HG03457 (cell line): ENCODE measurements around the gene FGF14.

Experiments
- ATAC-seq: cut with Tn5 transposase; IDR thresholded peaks from one replicate; pipeline ENCODE4 v1.9.1; 2021; ENCODE audit warnings: moderate number of reproducible peaks; ENCODE audit not compliant: unreplicated experiment

The FGF14 gene

GRCh38 chr13:102311901-102312300 lies 89.9 kb downstream of the FGF14 start:
- ATAC-seq: no peak

DNA sequence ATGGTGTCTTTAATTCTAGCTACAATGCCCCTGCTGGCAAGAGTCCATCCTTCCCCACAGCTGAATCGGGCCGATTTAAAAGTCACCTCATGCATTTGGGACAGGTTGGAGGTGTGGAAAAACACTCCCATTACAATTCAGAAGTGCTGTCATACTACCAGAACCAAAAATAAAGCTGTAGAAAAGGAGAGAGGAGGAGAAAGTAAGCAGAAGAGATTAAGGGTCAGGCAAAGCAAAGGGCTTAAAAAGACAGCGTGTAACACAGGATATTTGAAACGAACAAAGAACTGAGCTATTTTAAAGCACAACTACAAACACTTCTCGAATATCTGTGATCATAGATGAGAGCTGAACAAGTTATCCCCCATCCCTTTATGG lies 90.4 kb downstream of the FGF14 start:
- ATAC-seq: no peak

- no peak for ATAC-seq
These were observed 91.0 kb downstream of the FGF14 start for GRCh38 chr13:102310691-102311418.

DNA sequence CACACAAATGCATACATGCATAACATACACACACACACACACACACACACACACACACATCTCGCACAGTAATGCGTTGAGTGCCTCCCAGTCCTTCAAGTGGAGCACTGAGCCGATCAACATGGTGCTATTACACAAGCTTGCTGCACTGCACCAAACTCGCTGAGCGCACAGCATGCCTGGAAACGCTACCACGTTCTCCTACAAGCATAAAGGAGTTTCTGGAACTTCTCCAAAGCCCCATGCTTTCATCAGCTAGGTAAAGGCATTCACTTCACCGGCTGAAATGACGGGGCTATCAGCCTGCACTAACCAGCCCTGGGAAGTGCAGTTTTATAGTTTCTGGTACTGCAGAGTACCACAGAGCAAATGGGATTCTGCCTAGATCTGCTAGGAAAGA lies 92.7 kb downstream of the FGF14 start:
- no peak for ATAC-seq

- no peak for ATAC-seq
These were observed 99.3 kb downstream of the FGF14 start for GRCh38 chr13:102302534-102302933.

GRCh38 chr13:102300379-102300778 lies 101.5 kb downstream of the FGF14 start:
- ATAC-seq: no peak

DNA sequence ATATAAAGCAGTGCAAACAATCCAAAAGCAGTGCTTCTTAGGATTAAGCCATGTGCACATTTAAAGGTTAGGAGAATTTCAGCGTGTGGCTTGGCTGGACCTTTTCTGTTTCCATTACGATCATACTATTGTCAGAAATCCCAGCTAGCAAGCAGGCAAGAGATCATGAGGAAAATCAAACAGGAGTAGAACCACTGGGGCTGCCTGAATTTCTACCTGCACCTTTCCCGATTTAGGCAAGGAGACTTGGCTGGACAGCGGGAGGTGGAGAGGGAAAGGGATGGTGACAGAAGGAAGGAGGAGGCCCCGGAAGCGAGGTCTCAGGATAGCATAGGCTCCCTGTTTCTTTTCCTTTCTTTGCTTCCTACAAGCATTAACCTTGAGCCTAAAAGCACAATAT lies 102.5 kb downstream of the FGF14 start:
- ATAC-seq: no peak

DNA sequence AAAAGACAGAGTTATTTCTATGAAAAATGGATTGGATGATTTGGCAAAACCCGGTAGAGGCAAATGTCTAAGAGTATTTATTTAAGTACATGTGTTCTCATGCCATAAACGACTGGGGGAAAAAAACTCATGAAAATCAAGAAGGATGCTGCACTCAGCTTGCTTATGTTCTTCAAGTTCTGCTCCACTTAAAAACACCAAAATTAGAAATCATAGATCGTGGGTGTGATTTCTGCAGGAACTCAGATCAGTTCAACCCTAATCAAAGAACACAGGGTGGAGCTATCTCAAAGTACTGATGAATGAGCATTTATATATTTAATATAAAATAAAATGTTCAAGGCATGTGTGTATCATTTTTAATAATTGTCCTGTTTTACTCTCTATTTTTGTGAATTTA lies 103.8 kb downstream of the FGF14 start:
- ATAC-seq: no peak

GRCh38 chr13:102295316-102296048 lies 106.4 kb downstream of the FGF14 start:
- no peak for ATAC-seq

DNA sequence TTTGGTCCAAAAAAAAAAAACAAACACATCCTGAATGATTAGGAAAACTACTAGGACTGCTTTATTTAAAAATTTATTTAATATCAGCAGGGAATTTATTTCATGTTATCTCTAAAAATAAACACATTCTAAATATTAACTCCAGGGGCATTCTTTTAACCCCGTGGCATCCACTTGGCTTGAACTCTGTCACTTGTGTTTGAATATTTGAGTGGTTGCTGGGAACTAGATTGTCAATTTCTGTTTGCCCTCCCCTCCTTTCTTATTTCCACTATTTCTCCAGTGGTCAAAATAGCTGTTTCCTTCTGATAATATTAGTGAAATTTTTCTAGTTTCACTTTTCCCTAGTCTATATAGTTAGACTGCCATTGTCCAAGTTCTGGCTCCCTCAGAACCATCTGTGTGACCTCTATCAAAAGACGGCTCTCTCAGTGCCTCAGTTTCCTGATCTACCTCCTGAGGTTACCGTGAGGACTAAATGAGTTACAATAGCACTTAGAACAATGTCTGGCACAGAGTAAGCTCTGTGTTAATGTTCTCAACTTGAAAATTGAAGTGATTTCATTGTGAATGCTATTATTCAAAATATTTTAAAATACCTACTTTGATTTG lies 107.3 kb downstream of the FGF14 start:
- ATAC-seq: no peak

- no peak for ATAC-seq
These were observed 108.1 kb downstream of the FGF14 start for GRCh38 chr13:102293723-102294122.

GRCh38 chr13:102291587-102292218 lies 110.1 kb downstream of the FGF14 start:
- ATAC-seq: no peak

- no peak for ATAC-seq
These were observed 112.2 kb downstream of the FGF14 start for GRCh38 chr13:102289606-102290005.

GRCh38 chr13:102286326-102286725 lies 115.5 kb downstream of the FGF14 start:
- ATAC-seq: no peak

- ATAC-seq: no peak
These were observed 121.5 kb downstream of the FGF14 start for GRCh38 chr13:102280366-102280765.

DNA sequence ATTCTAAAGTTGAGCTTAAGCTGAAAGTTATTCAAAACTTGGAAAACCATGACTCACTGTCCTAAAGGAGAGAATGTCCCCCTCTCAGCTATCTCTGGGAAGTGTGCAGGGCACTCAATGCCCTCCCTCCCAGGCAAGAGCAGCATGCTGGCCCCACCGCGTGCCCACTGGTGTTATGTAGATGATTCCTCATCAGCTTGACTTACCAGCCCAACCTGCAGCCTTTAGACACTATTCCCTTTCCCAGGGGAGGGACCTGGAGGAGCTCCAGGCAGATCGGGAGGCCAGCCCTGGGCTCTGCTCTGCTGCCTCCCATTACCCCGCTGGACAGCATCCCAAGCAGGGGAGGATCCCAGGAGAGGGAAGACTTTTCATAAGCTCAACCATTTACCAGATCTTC lies 124.6 kb downstream of the FGF14 start:
- no peak for ATAC-seq

DNA sequence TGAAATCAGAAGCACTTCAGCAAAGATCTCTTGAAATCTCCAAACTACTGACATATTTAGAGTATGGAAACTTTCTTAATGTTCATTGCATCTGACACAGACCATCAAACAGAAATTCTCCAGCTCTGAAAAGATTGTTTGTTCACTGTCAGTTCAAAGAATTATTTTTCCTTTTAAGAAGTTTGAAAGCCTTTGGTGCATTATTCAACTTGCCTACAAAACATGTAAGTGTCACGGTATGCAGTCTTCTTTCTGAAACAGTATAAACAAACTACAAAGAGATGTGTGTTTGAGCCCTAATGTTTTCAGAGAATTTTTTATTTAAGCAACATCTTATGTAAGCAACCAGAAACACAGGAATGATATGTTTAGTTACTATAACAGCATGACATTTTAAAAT lies 125.4 kb downstream of the FGF14 start:
- no peak for ATAC-seq

GRCh38 chr13:102275969-102276368 lies 125.9 kb downstream of the FGF14 start:
- ATAC-seq: no peak

- no peak for ATAC-seq
These were observed 128.7 kb downstream of the FGF14 start for GRCh38 chr13:102273111-102273510.

- ATAC-seq: no peak
These were observed 134.7 kb downstream of the FGF14 start for GRCh38 chr13:102267191-102267590.

- no peak for ATAC-seq
These were observed 140.0 kb downstream of the FGF14 start for GRCh38 chr13:102261809-102262208.

DNA sequence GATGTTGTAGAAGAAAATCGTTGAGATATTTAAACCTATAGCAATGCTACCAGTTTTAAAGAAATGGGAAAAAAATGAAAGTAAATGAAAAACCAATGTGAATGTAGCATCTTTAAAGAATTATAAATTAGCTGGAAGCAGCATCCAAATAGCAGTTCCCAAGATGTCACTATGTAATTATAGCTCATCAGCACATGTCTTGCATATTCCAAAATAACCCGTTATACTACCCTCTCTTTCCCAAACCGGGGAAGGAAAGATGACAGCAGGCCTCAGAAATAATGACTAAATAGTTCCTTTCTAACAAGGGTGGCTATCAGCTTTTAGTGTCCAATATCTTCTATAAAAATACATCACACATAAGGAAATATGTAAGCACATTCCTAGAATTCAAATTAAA lies 140.5 kb downstream of the FGF14 start:
- no peak for ATAC-seq
